PFSK-1 (cell line): ENCODE results near the gene SNX9.

Experiments used
- FOXP2 ChIP-seq: optimal IDR thresholded peaks from 2 replicates; pipeline ENCODE3; 2011; ENCODE audit warnings: borderline replicate concordance, control low read depth, inconsistent platforms; ENCODE audit not compliant: insufficient read depth; ENCODE audit errors: extremely low read length, extremely low read depth
- POLR2AphosphoS5 ChIP-seq: IDR thresholded peaks from 2 replicates; pipeline ENCODE4 v1.6.1; 2012; ENCODE audit warnings: low read depth, mild to moderate bottlenecking, control low read depth, low read length, moderate library complexity
- SIN3A ChIP-seq: IDR thresholded peaks from 2 replicates; pipeline ENCODE4 v1.6.1; 2012; ENCODE audit warnings: mild to moderate bottlenecking, low read length, moderate library complexity, borderline replicate concordance; ENCODE audit not compliant: insufficient read depth
- TAF1 ChIP-seq: IDR thresholded peaks from 2 replicates; pipeline ENCODE4 v1.6.1; 2012; ENCODE audit warnings: low read length, control low read depth, borderline replicate concordance; ENCODE audit not compliant: insufficient read depth
- TF ChIP-seq, protein P1 (sequence below), 2 experiments: IDR thresholded peaks; 2 replicates each; pipeline versions ENCODE4 v1.6.1 to v1.8.0; 2011 to 2012; ENCODE audit warnings: low read depth in 2 of 2, low read length in 2 of 2, control low read depth in 1 of 2, inconsistent platforms in 1 of 2, mild to moderate bottlenecking in 1 of 2, moderate library complexity in 1 of 2; ENCODE audit not compliant: insufficient read depth in 1 of 2

The SNX9 gene

GRCh38 chr6:157880534-157880933, 57.5 kb downstream of the SNX9 start:
- TF ChIP-seq SIN3A (no peak), TAF1 (no peak), FOXP2 (no peak)

- TF ChIP-seq FOXP2 (no peak), SIN3A (no peak), TAF1 (no peak), POLR2AphosphoS5 (no peak)
- TF ChIP-seq, protein P1, sequence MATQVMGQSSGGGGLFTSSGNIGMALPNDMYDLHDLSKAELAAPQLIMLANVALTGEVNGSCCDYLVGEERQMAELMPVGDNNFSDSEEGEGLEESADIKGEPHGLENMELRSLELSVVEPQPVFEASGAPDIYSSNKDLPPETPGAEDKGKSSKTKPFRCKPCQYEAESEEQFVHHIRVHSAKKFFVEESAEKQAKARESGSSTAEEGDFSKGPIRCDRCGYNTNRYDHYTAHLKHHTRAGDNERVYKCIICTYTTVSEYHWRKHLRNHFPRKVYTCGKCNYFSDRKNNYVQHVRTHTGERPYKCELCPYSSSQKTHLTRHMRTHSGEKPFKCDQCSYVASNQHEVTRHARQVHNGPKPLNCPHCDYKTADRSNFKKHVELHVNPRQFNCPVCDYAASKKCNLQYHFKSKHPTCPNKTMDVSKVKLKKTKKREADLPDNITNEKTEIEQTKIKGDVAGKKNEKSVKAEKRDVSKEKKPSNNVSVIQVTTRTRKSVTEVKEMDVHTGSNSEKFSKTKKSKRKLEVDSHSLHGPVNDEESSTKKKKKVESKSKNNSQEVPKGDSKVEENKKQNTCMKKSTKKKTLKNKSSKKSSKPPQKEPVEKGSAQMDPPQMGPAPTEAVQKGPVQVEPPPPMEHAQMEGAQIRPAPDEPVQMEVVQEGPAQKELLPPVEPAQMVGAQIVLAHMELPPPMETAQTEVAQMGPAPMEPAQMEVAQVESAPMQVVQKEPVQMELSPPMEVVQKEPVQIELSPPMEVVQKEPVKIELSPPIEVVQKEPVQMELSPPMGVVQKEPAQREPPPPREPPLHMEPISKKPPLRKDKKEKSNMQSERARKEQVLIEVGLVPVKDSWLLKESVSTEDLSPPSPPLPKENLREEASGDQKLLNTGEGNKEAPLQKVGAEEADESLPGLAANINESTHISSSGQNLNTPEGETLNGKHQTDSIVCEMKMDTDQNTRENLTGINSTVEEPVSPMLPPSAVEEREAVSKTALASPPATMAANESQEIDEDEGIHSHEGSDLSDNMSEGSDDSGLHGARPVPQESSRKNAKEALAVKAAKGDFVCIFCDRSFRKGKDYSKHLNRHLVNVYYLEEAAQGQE (IDR thresholded peaks at IDR 0.05; ENCODE audit: insufficient read depth in 1 of 2, low read depth in 2 of 2, low read length in 2 of 2) = no peak
Observed at GRCh38 chr6:157881342-157881741, 58.3 kb downstream of the SNX9 start.

DNA sequence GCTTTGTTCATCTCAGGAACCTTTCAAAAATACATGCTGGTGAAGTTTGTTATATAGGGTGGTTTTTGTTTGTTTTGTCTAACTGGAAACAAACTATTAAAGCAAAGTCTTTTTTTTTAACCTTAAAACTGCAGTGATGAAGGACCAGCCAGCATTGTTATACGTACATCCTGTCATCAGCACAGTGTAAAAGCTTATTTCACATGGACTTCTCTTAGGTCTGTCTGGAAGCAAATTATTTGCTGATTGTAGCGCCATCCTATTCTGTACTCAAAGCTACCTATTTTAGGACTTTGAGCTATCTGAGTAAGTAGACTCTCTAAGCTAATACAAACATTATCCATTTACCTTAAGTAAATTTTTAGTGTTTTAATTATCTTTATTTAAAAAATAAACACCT, 61.7 kb downstream of the SNX9 start:
- no peak for TF ChIP-seq SIN3A

- no peak for TF ChIP-seq TAF1
- TF ChIP-seq POLR2AphosphoS5 = no peak
- TF ChIP-seq FOXP2 = no peak
- TF ChIP-seq SIN3A = no peak
- TF ChIP-seq, protein P1 (IDR thresholded peaks at IDR 0.05; ENCODE audit: insufficient read depth in 1 of 2, low read depth in 2 of 2, low read length in 2 of 2) = no peak
Observed at GRCh38 chr6:157885211-157885788, 62.3 kb downstream of the SNX9 start.

GRCh38 chr6:157885876-157886275, 62.8 kb downstream of the SNX9 start:
- TF ChIP-seq, protein P1 (IDR thresholded peaks at IDR 0.05; ENCODE audit: insufficient read depth in 1 of 2, low read depth in 2 of 2, low read length in 2 of 2) = no peak
- TF ChIP-seq FOXP2 = no peak
- TF ChIP-seq POLR2AphosphoS5 = no peak
- no peak for TF ChIP-seq SIN3A
- no peak for TF ChIP-seq TAF1

- TF ChIP-seq, protein P1 (IDR thresholded peaks at IDR 0.05; ENCODE audit: insufficient read depth in 1 of 2, low read depth in 2 of 2, low read length in 2 of 2) = no peak
- no peak for TF ChIP-seq FOXP2
- no peak for TF ChIP-seq POLR2AphosphoS5
- no peak for TF ChIP-seq SIN3A
- TF ChIP-seq TAF1 = no peak
Observed at GRCh38 chr6:157887892-157888291, 64.8 kb downstream of the SNX9 start.
